HG02588 (cell line): ENCODE measurements around the gene COG5.

Source experiments
- ATAC-seq: cut with Tn5 transposase; IDR thresholded peaks from one replicate; pipeline ENCODE4 v1.9.1; 2021; ENCODE audit warnings: mild to moderate bottlenecking, moderate library complexity; ENCODE audit not compliant: unreplicated experiment

Gene COG5

GRCh38 chr7:107506674-107507339 lies 56.9 kb downstream of the COG5 start:
- no peak for ATAC-seq

- ATAC-seq, result no peak
Measured at GRCh38 chr7:107505997-107506673, 57.6 kb downstream of the COG5 start.

GRCh38 chr7:107505362-107505761 lies 58.4 kb downstream of the COG5 start:
- no peak for ATAC-seq

- ATAC-seq, result no peak
Measured at GRCh38 chr7:107503687-107504086, 60.0 kb downstream of the COG5 start.

GRCh38 chr7:107502797-107503196 lies 60.9 kb downstream of the COG5 start:
- no peak for ATAC-seq

- ATAC-seq, result no peak
Measured at GRCh38 chr7:107502154-107502553, 61.6 kb downstream of the COG5 start.

GRCh38 chr7:107501593-107501992 lies 62.1 kb downstream of the COG5 start:
- ATAC-seq, result no peak

- ATAC-seq, result no peak
Measured at GRCh38 chr7:107499731-107500130, 64.0 kb downstream of the COG5 start.

- no peak for ATAC-seq
Measured at GRCh38 chr7:107495516-107495915, 68.2 kb downstream of the COG5 start.

- ATAC-seq, result no peak
Measured at GRCh38 chr7:107494884-107495283, 68.8 kb downstream of the COG5 start.

- ATAC-seq, result no peak
Measured at GRCh38 chr7:107494315-107494751, 69.4 kb downstream of the COG5 start.

- ATAC-seq, result no peak
Measured at GRCh38 chr7:107492875-107493274, 70.8 kb downstream of the COG5 start.

GRCh38 chr7:107486041-107486440 lies 77.7 kb downstream of the COG5 start:
- no peak for ATAC-seq

- ATAC-seq, result no peak
Measured at GRCh38 chr7:107482571-107482970, 81.1 kb downstream of the COG5 start.

- no peak for ATAC-seq
Measured at GRCh38 chr7:107480932-107481331, 82.8 kb downstream of the COG5 start.

- no peak for ATAC-seq
Measured at GRCh38 chr7:107479303-107479702, 84.4 kb downstream of the COG5 start.

GRCh38 chr7:107474104-107474521 lies 89.6 kb downstream of the COG5 start:
- ATAC-seq, result no peak

- no peak for ATAC-seq
Measured at GRCh38 chr7:107472116-107472515, 91.6 kb downstream of the COG5 start.

GRCh38 chr7:107471292-107472070 lies 92.2 kb downstream of the COG5 start:
- ATAC-seq, result no peak

GRCh38 chr7:107469929-107470328 lies 93.8 kb downstream of the COG5 start, which contains the start of gene GPR22:
TSS of gene GPR22 (plus strand) at chr7:107470057. CDS start at chr7:107474061, 4,004 bp downstream.
- no peak for ATAC-seq

GRCh38 chr7:107468824-107469223 lies 94.9 kb downstream of the COG5 start:
- no peak for ATAC-seq

GRCh38 chr7:107467972-107468371 lies 95.7 kb downstream of the COG5 start:
- ATAC-seq, result no peak
